ENCODE results near the gene AMDHD2.
A peak's percentile ranks its signal among the peaks of the same experiment; 100 is the strongest.
"Not testable (repeated sequence)": the region's sequence is repeated elsewhere in the genome, so short reads cannot be mapped to it uniquely, and the experiment has no call there.

AMDHD2 gene

DNA sequence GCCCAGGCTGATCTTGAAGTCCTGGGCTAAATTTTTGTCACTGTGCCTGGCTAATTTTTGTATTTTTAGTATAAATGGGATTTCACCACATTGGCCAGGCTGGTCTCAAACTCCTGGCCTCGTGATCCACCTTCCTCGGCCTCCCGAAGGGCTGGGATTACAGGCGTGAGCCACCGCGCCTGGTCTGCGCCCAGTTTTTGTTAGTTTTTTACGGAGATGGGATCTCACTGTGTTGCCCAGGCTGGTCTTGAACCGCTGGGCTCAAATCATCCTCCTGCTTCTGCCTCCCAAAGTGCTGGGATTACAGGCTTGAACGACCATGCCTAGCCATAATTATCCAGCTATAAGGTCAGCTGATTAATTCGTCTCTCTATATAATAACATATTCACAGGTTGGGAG lies 13.7 kb downstream of the AMDHD2 start:
- no peak for DNase-seq

- DNase-seq, result not testable (repeated sequence)
These were observed 14.2 kb downstream of the AMDHD2 start for GRCh38 chr16:2534335-2534734.

GRCh38 chr16:2535625-2536013 lies 15.4 kb downstream of the AMDHD2 start:
- DNase-seq, result no peak

DNA sequence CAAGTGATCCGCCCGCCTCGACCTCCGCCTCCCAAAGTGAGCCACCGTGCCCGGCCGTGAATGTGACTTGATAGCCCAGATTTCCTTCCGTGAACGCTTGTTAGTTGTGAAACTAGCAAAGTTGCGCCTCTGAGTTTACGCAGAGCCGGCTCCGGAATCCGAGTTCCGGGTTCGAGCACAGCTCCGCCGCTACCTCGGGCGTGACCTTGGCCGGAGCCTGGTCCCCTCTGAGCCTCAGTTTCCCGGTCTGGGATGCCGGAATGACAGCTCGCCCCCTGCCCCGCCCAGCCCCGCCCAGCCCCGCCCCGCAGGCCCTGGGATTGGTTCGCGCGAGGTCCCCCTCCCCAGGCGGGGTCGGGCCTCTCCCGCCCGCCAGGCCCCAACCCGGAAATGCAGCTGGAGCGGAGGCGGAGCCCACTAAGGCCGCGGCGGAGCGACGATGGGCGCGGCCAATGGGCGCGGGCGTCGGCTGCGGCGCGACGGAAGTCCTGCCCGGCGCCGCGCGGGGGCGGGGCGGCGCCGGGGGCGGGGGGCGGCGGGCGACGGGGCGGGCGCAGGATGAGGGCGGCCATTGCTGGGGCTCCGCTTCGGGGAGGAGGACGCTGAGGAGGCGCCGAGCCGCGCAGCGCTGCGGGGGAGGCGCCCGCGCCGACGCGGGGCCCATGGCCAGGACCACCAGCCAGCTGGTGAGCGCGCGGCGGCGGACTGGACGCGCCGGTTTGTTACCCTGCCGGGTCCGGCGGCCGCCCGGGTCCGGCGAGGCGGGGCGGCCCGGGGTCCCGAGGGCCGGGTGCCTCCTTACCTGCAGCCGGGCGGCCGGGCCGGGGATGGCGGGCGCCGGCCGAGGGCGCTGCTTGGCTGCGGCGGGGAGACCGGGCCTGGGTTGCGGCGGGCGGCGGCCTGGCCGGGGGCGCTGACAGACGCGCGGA lies 17.5 kb downstream of the AMDHD2 start, which contains the start of gene PDPK1:
Gene PDPK1 (plus strand): TSS at position 571 of the 929 bp plus-strand sequence. CDS start 92 bp downstream, at position 663.
- peak; percentile 33 to 95 (median 90) for DNase-seq

- DNase-seq, result not testable (repeated sequence)
These were observed 19.1 kb downstream of the AMDHD2 start for GRCh38 chr16:2539192-2539844.

- DNase-seq, result peak in 3 of 14 donors; percentile 4 to 26 (median 26)
These were observed 19.8 kb downstream of the AMDHD2 start for GRCh38 chr16:2539845-2540458.

DNA sequence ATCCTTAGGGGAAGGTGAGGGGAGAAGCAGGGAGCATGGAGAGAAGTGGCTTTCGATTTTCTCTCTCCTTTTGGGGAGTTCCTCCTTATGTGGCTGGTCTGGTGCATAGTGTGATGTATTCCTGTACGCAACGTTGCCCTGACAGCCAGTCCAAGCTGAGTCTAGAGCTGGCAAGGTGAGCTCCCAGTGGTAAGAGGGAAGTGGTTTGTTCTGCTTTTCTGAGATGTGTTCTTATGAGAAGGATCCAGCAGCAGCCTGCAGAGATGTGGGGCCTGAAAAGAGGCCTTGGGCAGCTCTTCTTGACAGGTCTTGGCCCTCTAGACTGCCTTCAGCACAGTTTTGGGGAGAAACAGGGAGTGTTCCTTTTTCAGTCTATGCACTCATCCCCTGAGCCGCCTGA lies 20.7 kb downstream of the AMDHD2 start:
- not testable (repeated sequence) for DNase-seq

DNA sequence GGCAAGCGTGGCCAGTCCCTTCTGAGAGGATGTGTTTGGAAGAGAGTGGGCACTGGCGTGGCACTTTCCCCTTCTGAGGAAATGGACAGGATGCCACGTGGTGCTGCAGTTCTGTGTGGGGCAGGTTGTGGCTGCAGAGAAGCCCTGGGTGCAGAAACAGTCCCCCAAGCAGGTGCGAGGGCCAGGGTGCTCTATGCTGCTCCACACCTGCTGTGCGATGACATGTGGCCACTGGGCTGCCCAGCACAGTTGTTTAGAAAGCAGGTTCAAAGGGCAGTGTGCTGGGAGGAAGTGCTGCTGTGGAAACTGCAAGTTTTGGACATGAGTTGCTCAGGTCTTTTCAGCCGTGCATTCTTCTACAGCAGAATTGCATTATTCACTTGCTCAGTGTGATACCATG lies 21.2 kb downstream of the AMDHD2 start:
- DNase-seq, result not testable (repeated sequence)

- not testable (repeated sequence) for DNase-seq
These were observed 23.6 kb downstream of the AMDHD2 start for GRCh38 chr16:2543771-2544170.

DNA sequence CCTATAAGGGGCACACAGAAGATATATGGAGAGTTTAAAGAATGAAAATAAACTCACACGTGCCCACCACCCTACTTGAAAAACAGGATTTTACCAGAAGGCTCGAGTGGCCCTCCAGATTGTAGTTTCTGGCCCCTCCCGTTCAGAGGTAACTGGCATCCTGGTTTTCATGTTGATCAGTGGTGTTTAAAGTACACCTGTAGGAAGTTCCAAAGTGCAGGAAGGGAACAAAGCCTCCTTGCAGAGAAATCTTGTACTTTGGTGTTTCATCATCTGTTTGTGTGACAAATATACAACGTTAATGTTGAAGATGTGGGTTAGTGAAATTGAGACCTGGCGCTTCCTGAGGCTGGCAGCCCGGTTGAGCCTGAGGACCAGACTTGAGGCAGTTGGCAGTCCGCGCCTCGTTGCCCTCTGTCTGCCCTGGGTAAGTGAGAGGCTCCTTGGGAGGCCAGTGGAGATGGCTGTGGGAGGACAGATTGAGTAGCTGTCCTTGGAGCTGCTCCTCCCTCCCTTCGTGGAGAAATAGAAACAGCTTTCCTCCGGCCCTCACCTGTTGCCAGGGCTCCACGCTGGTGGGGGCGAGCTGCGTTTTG lies 30.2 kb downstream of the AMDHD2 start:
- DNase-seq, result not testable (repeated sequence)

DNA sequence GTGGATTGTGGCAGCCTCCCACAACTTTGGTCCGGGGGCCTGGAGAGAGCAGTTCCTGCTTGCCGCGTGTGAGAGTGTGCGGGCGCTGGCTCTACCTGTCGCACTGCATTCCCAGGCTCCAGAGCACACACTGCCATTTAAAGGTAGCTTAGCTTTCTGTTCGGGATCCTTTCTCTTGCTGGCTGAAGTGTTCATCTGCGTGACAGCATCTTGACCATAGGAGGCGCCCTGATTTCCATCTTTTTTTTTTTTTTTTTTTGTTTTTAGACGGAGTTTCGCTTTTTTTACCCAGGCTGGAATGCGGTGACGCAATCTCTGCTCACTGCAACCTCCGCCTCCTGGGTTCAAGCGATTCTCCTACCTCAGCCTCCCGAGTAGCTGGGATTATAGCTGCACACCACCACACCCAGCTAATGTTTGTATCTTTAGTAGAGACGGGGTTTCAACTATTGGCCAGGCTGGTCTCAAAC lies 31.3 kb downstream of the AMDHD2 start:
- DNase-seq, result not testable (repeated sequence)

- DNase-seq, result not testable (repeated sequence)
These were observed 34.7 kb downstream of the AMDHD2 start for GRCh38 chr16:2554709-2555425.

- not testable (repeated sequence) for DNase-seq
These were observed 37.0 kb downstream of the AMDHD2 start for GRCh38 chr16:2557150-2557549.

GRCh38 chr16:2560131-2560797 lies 40.1 kb downstream of the AMDHD2 start:
- not testable (repeated sequence) for DNase-seq

- not testable (repeated sequence) for DNase-seq
These were observed 40.6 kb downstream of the AMDHD2 start for GRCh38 chr16:2560798-2561133.

DNA sequence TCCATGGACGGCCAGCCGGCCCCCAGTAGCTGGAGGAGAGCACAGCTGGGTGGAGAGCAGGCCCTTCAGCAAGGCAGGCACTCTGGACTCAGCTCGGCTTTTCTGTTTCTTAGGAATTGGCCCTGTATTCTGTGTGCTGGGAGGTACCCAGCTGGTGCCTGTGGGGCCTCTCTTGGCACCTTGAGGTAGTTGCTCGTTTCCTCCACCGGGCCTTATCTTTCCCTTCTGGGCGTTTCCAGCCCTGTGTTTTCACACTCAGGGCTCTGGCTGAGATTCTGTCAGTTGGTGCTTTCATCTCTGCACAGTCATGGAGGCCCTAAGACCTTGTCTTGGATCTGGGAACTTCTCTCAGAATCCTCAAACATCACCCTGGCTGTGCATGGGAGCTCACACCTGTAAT lies 47.3 kb downstream of the AMDHD2 start:
- not testable (repeated sequence) for DNase-seq

- not testable (repeated sequence) for DNase-seq
These were observed 48.4 kb downstream of the AMDHD2 start for GRCh38 chr16:2568573-2568972.

DNA sequence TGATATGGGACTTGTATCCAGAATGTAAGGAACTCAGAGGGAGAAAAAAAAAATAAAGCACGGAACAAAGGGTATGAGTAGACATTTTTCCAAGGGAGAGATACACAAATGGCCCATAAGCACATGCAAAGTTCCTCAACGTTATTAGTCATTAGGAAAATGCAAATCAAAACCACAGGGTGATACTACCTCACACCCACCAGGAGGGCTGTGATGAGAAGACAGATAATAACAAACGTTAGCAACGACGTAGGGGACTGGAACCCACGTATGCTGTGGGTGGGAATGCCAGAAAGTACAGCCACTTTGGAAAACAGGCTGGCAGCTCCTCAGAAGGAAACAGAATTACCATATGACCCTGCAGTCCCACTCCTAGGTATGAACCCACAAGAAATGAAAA lies 52.5 kb downstream of the AMDHD2 start:
- not testable (repeated sequence) for DNase-seq

DNA sequence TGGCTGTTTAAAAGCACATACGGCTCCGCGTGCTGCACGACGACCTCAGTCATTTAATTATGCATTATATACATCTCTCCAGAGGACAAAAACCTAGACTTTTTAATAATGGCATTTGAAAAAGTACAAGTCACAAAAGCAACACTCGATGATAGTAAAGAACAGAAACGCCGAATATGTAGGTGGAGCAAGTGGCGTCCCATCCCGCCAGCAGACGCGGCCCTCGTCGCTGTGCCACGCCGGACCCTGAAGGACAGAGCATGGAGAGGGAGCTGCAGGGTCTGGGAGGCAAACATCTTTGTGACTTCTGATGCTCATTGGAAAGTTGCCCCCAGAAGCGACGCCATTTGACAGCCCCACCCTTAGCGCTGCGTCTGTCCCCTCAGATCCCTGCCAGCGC lies 55.7 kb downstream of the AMDHD2 start:
- DNase-seq, result not testable (repeated sequence)

DNA sequence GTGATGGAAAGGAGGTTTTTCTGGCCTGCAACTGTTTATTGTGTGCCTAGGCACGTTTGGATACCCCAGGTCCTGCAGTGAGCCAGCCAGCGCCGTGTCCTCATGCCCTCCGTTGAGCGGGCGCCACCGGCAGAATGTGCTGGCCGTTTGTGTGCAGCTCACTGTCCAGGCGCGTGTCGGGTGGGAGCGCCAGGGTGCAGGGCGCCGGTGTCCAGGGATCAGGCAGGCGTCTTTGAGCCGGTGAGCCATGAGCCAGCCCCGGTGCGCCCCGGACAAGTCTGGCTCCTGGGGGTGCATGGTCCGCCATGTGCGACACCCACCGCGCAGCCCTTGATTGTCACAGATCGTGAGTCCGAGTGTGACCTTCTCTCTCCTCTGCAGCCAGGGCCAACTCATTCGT lies 56.9 kb downstream of the AMDHD2 start:
- not testable (repeated sequence) for DNase-seq

- DNase-seq, result not testable (repeated sequence)
These were observed 58.7 kb downstream of the AMDHD2 start for GRCh38 chr16:2578905-2579304.
